ENCODE results near the gene OLFML2A.

DNA sequence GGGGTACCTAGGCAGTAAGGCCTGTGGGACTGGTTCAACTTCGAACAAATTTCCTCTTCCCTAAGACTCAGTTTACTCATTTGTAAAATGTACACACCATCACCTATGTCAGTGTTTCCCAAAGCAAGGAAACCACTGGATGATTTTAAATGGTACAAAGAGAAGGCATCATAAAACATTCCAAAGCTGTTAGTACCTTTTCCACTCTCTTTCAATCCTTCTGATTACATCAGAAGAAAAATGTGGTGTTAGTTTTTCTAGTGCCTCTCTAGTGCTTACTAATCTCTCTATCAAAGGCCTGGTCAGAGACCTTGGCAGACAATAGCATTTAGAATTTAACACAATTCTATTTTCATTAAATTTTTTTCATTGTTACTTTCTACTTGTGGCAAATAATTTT, 24.0 kb upstream of the OLFML2A start:
- TF ChIP-seq EZH2 (IDR thresholded peaks at IDR 0.05; ENCODE audit: insufficient read depth, poor library complexity, severe bottlenecking) = no peak
- TF ChIP-seq EZH2phosphoT487 (IDR thresholded peaks at IDR 0.05; ENCODE audit: insufficient read depth, low read depth) = no peak
